Astrocyte (in vitro differentiated cells and primary cell): ENCODE results near the gene MYB. TPM values are rescaled to one million over a fixed set of nuclear protein-coding genes. Genes with fewer than 3 reads are reported as not detected.
A peak's percentile ranks its signal among the peaks of the same experiment; 100 is the strongest.

Experiments used
- DNase-seq: peaks from one replicate; pipeline ENCODE4 v3.0.0-alpha.2; 2010; ENCODE audit warnings: low read depth
- FAIRE-seq: peaks from 2 replicates; lab custom pipeline; 2011; peaks lifted over from hg19 to GRCh38; lab: Jason Lieb, UNC
- H2AFZ ChIP-seq: 2 replicates; pipeline ENCODE4 v1.6.0; 2012; ENCODE audit warnings: low read depth, low read length, inconsistent platforms
- H3K27ac ChIP-seq: 2 replicates; pipeline ENCODE4 v1.5.1; 2011; ENCODE audit warnings: low read depth, low read length, inconsistent platforms
- H3K27me3 ChIP-seq: 2 replicates; pipeline ENCODE4 v1.6.0; 2011; ENCODE audit warnings: low read length, inconsistent platforms; ENCODE audit not compliant: insufficient read depth
- H3K36me3 ChIP-seq: 2 replicates; pipeline ENCODE4 v1.5.1; 2011; ENCODE audit warnings: low read length, inconsistent platforms; ENCODE audit not compliant: insufficient read depth
- H3K4me1 ChIP-seq: 2 replicates; pipeline ENCODE4 v1.5.1; 2011; ENCODE audit warnings: low read length, inconsistent platforms; ENCODE audit not compliant: insufficient read depth
- H3K4me2 ChIP-seq: 2 replicates; pipeline ENCODE4 v1.6.0; 2012; ENCODE audit warnings: low read length, inconsistent platforms
- H3K4me3 ChIP-seq: 2 replicates; pipeline ENCODE4 v1.5.1; 2011; ENCODE audit warnings: low read depth, mild to moderate bottlenecking, low read length, inconsistent platforms; ENCODE audit not compliant: insufficient read depth
- H3K79me2 ChIP-seq: 2 replicates; pipeline ENCODE4 v1.6.0; 2012; ENCODE audit warnings: mild to moderate bottlenecking, low read length, inconsistent platforms; ENCODE audit not compliant: insufficient read depth
- H3K9ac ChIP-seq: 2 replicates; pipeline ENCODE4 v1.6.0; 2012; ENCODE audit warnings: mild to moderate bottlenecking, low read length, inconsistent platforms
- H3K9me3 ChIP-seq: 2 replicates; pipeline ENCODE4 v1.5.1; 2012; ENCODE audit warnings: low read depth, mild to moderate bottlenecking, low read length, inconsistent platforms; ENCODE audit not compliant: insufficient read depth
- H4K20me1 ChIP-seq: 2 replicates; pipeline ENCODE4 v1.6.0; 2012; ENCODE audit warnings: low read length, inconsistent platforms; ENCODE audit not compliant: insufficient read depth
- H3K27ac Mint-ChIP-seq: one replicate; pipeline ENCODE4 v1.8.0; 2021; ENCODE audit warnings: mild to moderate bottlenecking, mixed read lengths; ENCODE audit not compliant: unreplicated experiment
- H3K27me3 Mint-ChIP-seq: one replicate; pipeline ENCODE4 v1.8.0; 2021; ENCODE audit warnings: low read depth, mixed read lengths; ENCODE audit not compliant: unreplicated experiment
- H3K36me3 Mint-ChIP-seq: one replicate; pipeline ENCODE4 v1.8.0; 2021; ENCODE audit warnings: low read depth, mixed read lengths; ENCODE audit not compliant: unreplicated experiment
- H3K4me1 Mint-ChIP-seq: one replicate; pipeline ENCODE4 v1.8.0; 2021; ENCODE audit warnings: low read depth, mixed read lengths; ENCODE audit not compliant: unreplicated experiment
- H3K4me3 Mint-ChIP-seq: one replicate; pipeline ENCODE4 v1.8.0; 2021; ENCODE audit warnings: mild to moderate bottlenecking, moderate library complexity, mixed read lengths; ENCODE audit not compliant: unreplicated experiment
- H3K9me3 Mint-ChIP-seq: one replicate; pipeline ENCODE4 v1.8.0; 2021; ENCODE audit warnings: mild to moderate bottlenecking, mixed read lengths; ENCODE audit not compliant: unreplicated experiment
- CTCF ChIP-seq: IDR thresholded peaks from 2 replicates; pipeline ENCODE4 v1.5.1; 2011; ENCODE audit warnings: low read depth, mild to moderate bottlenecking, inconsistent platforms, low read length, moderate library complexity; ENCODE audit not compliant: insufficient read depth
- EZH2 ChIP-seq: IDR thresholded peaks from 2 replicates; pipeline ENCODE4 v1.6.1; 2012; ENCODE audit warnings: mild to moderate bottlenecking, low read length, inconsistent platforms; ENCODE audit not compliant: insufficient read depth
- total RNA-seq: library from RNA; stranded (reverse); gene quantifications from 2 replicates; pipeline ENCODE4 v1.2.1, GENCODE V29; 2021

MYB gene
- total RNA-seq, 1 donor from 2014 or later: not detected

DNA sequence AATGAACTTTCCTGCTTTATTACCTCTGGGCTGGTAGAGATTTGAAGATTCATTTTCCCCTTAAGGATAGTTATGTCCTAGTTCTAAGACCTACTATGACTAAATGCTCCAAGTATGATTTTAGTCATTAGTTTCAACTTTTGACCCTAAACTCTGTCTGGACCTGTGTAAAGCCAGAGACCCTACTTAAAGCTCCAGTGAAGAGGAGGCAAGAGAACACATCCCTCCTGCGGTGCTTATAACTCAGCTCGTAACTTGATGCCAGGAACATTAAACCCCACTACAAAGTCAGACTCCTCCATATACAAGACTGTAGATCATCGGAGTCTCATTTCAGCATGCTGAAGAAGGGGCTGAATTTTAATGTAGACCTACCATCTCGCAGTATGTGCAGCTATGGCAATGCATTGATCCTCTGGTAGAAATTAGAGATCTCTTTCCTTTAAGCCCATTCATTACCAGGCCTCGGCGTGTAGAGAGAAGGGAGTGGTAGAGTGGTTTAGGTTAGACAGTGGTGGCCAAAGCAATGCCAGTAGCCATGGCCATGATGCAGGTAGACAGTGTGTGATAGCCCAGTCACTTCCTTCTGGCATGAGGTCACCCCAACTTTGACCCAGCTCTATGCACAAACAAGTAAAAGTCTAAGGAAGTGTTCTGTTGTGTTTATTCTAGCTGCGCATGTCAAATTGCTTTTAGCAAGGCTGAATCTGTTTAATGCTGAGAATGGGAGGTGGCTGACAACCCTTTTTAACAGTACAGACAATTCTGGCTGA lies 34.8 kb upstream of the MYB start:
- Histone ChIP-seq H3K27me3 (peaks cover 3% of the 10 kb centered on the region), H3K9ac (no peak overlapping the region), H2AFZ (peak overlapping the region; percentile 54), H3K4me3 (no peak overlapping the region), H3K4me2 (peak overlapping the region; percentile 60), H3K9me3 (no peaks in the 10 kb centered on the region), H3K79me2 (no peaks in the 10 kb centered on the region), H3K36me3 (no peaks in the 10 kb centered on the region), H3K4me1 (peaks cover 7% of the 10 kb centered on the region), H3K27ac (peak overlapping the region; percentile 6), H4K20me1 (no peaks in the 10 kb centered on the region)
- Mint-ChIP-seq H3K27me3 (peaks cover 10% of the 10 kb centered on the region), H3K36me3 (no peaks in the 10 kb centered on the region), H3K9me3 (peaks cover 1% of the 10 kb centered on the region), H3K27ac (no peak overlapping the region), H3K4me3 (no peak overlapping the region), H3K4me1 (peaks cover 5% of the 10 kb centered on the region)
- TF ChIP-seq CTCF: no peak
- no peak for TF ChIP-seq EZH2
- no peak for FAIRE-seq
- DNase-seq: peak; percentile 87

- Histone ChIP-seq H3K9ac (no peak overlapping the region), H3K79me2 (no peaks in the 10 kb centered on the region), H4K20me1 (no peaks in the 10 kb centered on the region), H3K27me3 (no peaks in the 10 kb centered on the region), H3K27ac (no peak overlapping the region), H3K4me3 (no peak overlapping the region), H3K4me1 (peaks cover 7% of the 10 kb centered on the region), H3K4me2 (no peak overlapping the region), H3K9me3 (no peaks in the 10 kb centered on the region), H2AFZ (no peak overlapping the region), H3K36me3 (no peaks in the 10 kb centered on the region)
- FAIRE-seq (no peak), DNase-seq (no peak)
- H3K4me1 Mint-ChIP-seq: peaks cover 5% of the 10 kb centered on the region
- peaks cover 3% of the 10 kb centered on the region for H3K9me3 Mint-ChIP-seq
- TF ChIP-seq EZH2 (no peak), CTCF (no peak)
- no peak overlapping the region for H3K4me3 Mint-ChIP-seq
- H3K36me3 Mint-ChIP-seq: no peaks in the 10 kb centered on the region
- H3K27ac Mint-ChIP-seq: no peak overlapping the region
- H3K27me3 Mint-ChIP-seq: peaks cover 2% of the 10 kb centered on the region
Observed at GRCh38 chr6:135147637-135148592, 33.2 kb upstream of the MYB start.
